Gastrocnemius medialis (tissue), 4 donors: ENCODE data around the gene AKAP12.

Source experiments
- POLR2A ChIP-seq, 2 donors: fragments of 450-650 bp; IDR thresholded peaks; one replicate each; pipeline ENCODE4 v1.6.1; 2017; ENCODE audit warnings: antibody characterized with exemption in 2 of 2, mild to moderate bottlenecking in 2 of 2, moderate library complexity in 2 of 2
- TF ChIP-seq, protein P1 (sequence below), 5 experiments: fragments of 450-650 bp in 3 of 5; fragments of 200-600 bp in 2 of 5; sonication (generic) in 2 of 5; IDR thresholded peaks in 4 of 5; conservative IDR thresholded peaks in 1 of 5; 1 replicate in 4 of 5; 2 replicates in 1 of 5; pipeline ENCODE4 v1.5.1; 2016 to 2019; ENCODE audit warnings: antibody characterized with exemption in 5 of 5, mild to moderate bottlenecking in 3 of 5, moderate library complexity in 3 of 5

DNA sequence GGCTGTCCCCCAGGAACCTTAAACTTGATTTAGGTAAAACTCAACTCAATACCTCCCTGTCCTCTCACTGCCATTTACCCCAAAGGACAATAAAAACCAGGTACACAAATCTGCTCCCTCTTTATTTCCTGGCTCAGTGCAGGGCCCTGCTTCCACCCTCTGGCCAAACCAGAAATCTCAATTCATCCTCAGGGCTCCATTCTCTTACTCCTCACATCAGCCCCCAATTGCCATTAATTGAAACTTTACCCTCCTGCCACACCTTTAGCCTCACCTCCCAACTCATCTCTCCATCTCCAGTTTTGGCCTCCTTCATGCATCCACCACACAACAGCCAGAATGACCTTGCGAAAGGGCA, 141.1 kb downstream of the AKAP12 start:
- no peak for TF ChIP-seq POLR2A (IDR thresholded peaks at IDR 0.05)
- TF ChIP-seq, protein P1, sequence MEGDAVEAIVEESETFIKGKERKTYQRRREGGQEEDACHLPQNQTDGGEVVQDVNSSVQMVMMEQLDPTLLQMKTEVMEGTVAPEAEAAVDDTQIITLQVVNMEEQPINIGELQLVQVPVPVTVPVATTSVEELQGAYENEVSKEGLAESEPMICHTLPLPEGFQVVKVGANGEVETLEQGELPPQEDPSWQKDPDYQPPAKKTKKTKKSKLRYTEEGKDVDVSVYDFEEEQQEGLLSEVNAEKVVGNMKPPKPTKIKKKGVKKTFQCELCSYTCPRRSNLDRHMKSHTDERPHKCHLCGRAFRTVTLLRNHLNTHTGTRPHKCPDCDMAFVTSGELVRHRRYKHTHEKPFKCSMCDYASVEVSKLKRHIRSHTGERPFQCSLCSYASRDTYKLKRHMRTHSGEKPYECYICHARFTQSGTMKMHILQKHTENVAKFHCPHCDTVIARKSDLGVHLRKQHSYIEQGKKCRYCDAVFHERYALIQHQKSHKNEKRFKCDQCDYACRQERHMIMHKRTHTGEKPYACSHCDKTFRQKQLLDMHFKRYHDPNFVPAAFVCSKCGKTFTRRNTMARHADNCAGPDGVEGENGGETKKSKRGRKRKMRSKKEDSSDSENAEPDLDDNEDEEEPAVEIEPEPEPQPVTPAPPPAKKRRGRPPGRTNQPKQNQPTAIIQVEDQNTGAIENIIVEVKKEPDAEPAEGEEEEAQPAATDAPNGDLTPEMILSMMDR (IDR thresholded peaks at IDR 0.05 in 4 of 5, conservative IDR thresholded peaks at IDR 0.05 in 1 of 5) = no peak
